Activated CD4-positive, alpha-beta T cell treated with anti-CD3 and anti-CD28 coated beads, Interleukin-2, amount 50 U/mL, for 48 hours (primary cell): ENCODE results near the gene CERS5.
"Not testable (repeated sequence)": the region's sequence is repeated elsewhere in the genome, so short reads cannot be mapped to it uniquely, and the experiment has no call there.

Experiments used
- DNase-seq, 2 experiments: peaks; one replicate each; pipeline ENCODE4 v3.0.0-alpha.2; 2020

CERS5 gene

GRCh38 chr12:50186681-50187080 is 19.5 kb upstream of the CERS5 start:
- peak in 1 of 2 experiments; percentile 25 for DNase-seq

DNA sequence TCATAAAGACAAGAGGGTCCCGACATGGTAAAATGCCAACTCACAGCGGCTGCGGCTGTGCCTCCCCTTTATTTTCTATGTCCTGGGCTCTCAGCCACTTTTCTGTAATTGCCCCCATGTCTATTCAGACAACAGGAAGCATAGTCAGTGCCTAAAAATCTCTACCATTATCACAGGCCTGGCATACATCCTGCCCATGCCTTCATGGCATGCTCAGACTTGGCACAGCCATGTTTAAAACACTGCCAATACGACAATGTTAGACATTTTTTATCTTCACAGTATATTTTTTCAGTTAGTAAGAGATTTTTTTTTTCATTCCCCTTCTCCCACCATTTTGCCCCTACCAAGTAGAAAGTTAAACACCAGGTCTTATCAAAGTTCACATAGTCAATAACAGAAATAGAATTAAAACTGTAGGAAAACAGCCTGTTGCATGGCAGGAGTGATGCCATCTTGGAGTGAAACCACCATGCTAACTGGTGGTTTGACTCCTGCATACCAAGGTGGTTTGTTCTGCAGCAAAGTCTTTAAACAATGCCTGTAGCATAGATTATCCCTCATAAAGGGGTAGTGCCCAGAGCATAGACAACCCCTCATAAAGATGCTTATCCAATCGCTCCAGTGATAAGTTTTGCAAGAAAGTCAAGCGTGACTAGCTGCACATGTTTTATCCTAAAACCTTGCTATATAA is 18.9 kb upstream of the CERS5 start:
- no peak for DNase-seq

- DNase-seq: no peak
These were observed 18.2 kb upstream of the CERS5 start for GRCh38 chr12:50185301-50185895.

DNA sequence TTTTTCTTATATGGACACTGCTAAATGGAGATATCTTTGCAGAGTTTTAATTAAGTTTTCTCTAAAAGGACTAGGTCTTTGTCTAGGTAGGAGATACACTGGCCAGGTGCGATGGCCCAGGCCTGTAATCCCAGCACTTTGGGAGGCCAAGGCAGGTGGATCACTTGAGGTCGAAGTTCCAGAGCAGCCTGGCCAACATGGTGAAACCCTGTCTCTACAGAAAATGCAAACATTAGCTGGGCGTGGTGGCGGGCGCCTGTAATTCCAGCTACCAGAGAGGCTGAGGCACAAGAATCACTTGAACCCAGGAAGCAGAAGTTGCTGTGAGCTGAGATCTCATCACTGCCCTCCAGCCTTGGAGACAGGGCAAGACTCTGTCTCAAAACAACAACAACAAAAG is 17.1 kb upstream of the CERS5 start:
- DNase-seq: no peak

DNA sequence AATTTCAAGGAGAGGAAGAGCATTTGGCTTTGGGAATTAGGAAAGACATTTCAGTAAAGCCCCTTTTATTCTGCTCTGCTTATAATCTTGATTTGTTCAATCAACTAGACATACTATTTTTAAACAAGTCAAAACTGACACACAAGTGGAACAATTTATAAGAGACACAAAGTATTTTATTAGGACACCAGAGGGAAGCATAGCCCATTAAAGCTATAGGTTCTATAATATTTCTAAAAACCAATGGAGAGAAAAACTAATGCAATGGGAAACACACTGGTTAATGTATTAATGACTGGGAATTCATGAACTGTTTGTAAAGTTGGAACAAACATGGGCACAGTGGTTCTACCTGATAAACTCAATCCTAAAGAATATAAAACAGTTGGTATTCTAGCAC is 15.3 kb upstream of the CERS5 start:
- no peak for DNase-seq

- no peak for DNase-seq
These were observed 14.5 kb upstream of the CERS5 start for GRCh38 chr12:50181691-50182090.

DNA sequence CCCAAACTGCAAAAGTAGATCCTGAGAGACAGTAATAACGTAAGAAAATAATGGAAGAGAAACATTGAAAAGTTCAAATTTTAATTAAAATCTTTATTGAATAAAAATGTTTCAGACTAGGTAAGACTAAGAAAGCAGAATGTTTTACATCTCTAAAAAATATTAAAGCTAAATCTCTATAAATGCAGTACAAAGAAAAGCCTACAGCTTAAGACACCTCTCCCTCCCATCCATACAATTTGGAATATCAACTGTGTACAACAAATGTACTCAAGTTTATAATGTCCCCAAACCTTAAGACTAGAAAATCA is 8.5 kb upstream of the CERS5 start:
- DNase-seq: no peak

GRCh38 chr12:50174971-50175715 is 8.0 kb upstream of the CERS5 start:
- no peak for DNase-seq

GRCh38 chr12:50166799-50167048 is 445 bp downstream of the CERS5 start:
- peak; percentile 74 to 80 for DNase-seq

DNA sequence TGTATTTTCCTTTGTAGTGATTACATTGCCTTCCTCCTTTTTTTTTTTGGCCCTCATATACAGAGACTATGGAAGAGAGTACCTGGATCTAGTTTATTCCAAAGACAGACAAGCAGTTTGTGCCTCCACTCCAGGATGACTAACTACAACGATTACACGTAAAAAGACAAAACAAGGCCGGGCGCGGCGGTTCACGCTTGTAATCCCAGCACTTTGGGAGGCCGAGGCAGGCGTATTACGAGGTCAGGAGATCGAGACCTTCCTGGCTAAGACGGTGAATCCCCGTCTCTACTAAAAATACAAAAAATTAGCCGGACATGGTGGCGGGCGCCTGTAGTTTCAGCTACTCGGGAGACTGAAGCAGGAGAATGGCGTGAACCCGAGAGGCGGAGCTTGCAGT is 2.2 kb downstream of the CERS5 start:
- DNase-seq: no peak

DNA sequence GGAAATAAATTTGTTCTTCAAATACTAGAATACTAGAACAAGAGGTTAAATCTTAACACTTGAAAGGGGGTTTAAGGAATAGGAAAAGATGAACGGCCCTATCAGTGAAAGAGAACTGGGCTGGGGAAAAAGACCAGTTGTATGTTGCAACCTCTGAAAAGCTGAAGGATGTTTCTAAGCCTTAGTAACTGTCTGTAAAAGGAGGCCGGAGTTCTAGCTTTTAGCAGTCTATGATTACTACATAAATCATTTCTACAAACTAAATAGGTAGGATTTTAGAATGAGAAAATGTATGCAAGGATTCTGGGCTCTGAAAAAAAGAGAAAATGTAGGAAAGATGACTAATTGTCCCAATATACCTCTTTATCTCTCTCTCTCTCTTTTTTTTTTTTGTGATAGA is 4.9 kb downstream of the CERS5 start:
- no peak for DNase-seq

DNA sequence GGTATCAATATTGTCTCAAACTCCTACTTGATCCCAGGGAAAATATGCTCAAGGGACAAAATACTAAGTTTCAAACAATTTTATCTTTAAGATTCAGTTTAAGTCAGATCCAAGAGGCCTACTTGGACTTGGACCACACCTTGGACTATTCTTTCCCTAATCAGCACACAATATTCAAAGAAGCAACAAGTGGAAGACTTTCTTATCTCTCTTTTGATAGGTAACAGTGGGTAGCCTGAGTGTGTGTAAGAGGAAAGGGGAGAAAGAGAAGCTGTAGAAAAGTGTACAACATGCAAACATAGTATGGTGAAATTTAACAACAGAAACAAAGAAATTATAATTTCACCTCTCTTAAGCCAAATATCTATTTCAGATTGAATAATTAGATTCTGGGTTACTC is 6.5 kb downstream of the CERS5 start:
- no peak for DNase-seq

DNA sequence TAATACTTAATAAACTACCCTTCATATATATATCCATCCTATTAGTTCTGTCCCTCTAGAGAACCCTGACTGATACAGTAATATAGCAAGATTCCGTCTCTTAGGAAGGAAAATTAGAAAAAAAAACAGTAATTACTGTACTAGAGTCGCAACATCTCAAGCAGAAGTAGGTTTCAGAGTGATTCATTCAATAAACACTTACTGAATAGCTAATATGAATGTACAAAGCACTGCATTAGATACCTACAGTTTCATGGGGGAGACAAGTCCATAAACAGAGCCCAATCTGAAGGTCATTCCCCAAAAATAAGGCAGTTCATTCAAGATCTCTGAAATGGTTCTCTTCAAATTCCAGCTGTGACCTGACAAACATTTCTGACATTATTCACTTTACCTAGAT is 9.9 kb downstream of the CERS5 start:
- DNase-seq: no peak

DNA sequence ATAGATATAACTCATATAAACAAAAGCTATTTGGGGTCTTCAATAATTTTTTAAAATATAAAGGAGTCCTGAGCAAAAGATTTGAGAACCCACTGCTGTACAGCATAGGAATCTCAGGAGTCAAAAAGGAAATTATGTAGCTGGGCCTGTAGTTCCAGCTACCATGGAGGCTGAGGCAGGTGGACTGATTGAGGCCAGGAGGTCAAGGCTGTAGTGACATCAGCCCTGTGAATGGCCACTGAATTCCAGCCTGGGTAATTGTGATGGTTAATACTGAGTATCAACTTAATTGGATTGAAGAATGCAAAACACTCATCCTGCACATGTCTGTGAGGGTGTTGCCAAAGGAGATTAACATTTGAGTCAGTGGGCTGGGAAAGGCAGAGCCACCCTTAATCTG is 10.5 kb downstream of the CERS5 start:
- DNase-seq: no peak

- DNase-seq: not testable (repeated sequence)
These were observed 12.2 kb downstream of the CERS5 start for GRCh38 chr12:50154947-50155346.

- DNase-seq: no peak
These were observed 16.0 kb downstream of the CERS5 start for GRCh38 chr12:50151047-50151687.

DNA sequence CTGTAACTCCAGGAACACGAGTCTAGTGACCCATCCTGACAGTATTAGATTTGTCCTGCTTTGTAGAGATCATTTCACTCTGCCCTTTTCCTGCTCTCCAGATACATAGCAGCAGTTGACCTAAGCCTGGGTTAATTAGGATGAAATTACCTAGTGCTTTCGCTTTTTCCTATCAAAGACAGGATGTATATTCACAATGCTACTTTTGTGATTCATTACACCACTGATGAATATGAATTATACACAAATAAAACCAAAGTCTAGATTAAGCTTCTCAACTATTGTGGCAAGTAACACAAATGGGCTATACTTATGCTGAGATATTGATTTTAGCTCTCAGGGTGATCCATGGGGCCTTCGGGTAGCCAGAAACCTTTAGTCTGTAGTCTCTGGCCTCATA is 17.9 kb downstream of the CERS5 start:
- no peak for DNase-seq

DNA sequence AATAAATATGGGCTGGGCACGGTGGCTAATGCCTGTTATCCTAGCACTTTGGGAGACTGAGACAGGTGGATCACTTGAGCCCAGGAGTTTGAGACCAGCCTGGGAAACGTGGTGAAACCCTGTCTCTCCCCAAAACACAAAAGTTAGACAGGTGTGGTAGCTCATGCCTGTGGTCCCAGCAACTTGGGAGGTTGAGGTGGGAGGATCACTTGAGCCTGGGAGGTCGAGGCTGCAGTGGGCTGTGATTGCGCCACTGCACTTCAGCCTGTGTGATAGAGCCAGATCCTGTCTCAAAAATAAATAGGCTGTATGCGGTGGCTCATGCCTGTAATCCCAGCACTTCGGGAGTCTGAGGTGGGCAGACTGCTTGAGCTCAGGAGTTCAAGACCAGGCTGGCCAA is 19.2 kb downstream of the CERS5 start:
- not testable (repeated sequence) for DNase-seq

- DNase-seq: no peak
These were observed 19.9 kb downstream of the CERS5 start for GRCh38 chr12:50147281-50147680.

GRCh38 chr12:50145439-50145838 is 21.7 kb downstream of the CERS5 start:
- DNase-seq: no peak

DNA sequence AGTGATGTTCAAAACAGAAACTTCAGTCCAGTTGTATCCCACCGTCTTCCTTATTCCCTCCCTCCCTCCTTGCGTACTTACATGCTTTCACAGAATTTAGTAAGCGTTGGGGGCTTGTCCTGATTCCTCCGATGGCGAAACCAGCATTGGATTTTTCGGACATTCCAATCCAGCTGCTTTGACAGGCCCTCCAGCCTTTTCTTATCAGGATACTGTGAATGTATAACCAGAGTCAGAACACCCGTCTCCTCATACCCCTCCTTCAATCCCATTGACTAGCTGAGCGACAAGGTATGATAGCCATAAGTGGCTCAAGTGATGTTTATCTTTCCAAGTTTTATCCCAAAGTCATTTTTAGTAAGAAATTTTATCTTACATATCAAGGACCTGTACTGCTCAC is 24.2 kb downstream of the CERS5 start:
- DNase-seq: no peak

DNA sequence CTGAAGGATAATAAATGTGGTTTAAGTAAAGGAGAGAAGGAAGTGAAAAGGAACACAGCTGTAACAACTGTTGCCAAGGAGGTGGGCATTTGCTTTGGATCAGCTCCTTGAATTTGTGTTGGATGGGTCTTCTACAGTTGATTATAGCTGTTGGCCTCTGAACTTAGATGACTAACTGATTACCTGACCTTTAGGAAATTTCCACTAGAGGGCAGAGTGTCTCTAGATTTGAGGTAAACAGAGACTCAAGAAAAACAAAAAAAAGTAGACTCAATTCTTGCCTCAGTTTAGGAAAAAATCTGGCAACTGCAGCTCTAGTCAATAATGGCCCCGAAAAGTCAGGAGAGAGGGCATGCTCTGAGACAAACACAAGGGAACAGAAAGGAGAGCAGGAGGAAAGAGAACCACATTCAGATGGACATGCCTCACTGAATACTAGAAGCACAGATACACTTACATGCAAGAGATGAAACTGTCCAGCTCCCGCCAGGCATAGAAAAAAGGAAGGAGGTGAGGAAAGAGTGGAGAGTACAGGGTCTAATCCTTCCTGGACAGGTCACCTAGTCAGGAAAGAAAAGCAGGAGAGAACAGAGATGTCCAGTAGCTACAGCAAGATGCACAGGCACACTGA is 34.5 kb downstream of the CERS5 start:
- DNase-seq: no peak

GRCh38 chr12:50129290-50129689 is 37.9 kb downstream of the CERS5 start:
- no peak for DNase-seq

DNA sequence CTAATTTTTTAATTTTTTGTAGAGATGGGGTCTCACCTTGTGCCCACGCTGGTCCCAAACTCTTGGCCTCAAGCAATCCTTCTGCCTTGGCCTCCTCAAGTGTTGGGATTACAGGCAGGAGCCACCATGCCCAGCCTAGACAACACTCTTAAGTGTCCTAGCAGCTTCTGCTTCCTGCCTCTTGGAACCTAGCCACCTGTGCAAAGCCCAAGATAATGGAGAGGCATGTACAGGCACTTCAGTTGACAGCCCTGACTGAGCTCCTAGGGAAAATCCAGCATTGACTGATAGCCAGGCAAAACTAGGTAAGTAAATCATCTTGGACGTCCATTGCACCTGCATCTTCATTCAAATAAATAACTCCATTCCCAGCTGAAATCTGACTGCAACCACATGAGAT is 39.6 kb downstream of the CERS5 start:
- DNase-seq: no peak
